Natural killer cell (primary cell): Measurements from ENCODE around the gene HPSE. TPM values are rescaled to one million over a fixed set of nuclear protein-coding genes. Genes with fewer than 3 reads are reported as not detected.

Experiments used
- ATAC-seq, 3 donors: fragments of 150-1000 bp in 2 of 3; fragments of 200-7000 bp in 1 of 3; cut with Tn5 transposase; 1 replicate in 1 of 3; 2 replicates in 2 of 3; pipeline ENCODE4 v1.10.0; 2021; ENCODE audit warnings: mild to moderate bottlenecking in 2 of 3, moderate library complexity in 2 of 3
- DNase-seq, 2 donors: peaks; one replicate each; pipeline versions ENCODE4 v3.0.0 to v3.0.0-alpha.2; 2013 to 2021; ENCODE audit warnings: mixed read lengths in 1 of 2
- H3K27ac ChIP-seq: one replicate; pipeline ENCODE4 v1.5.1; 2013; ENCODE audit warnings: mild to moderate bottlenecking, low read length
- H3K27me3 ChIP-seq: one replicate; pipeline ENCODE4 v1.6.1; 2013; ENCODE audit warnings: low read length; ENCODE audit not compliant: control insufficient read depth, insufficient read depth
- H3K36me3 ChIP-seq: one replicate; pipeline ENCODE4 v1.6.1; 2013; ENCODE audit warnings: low read length; ENCODE audit not compliant: control insufficient read depth, insufficient read depth
- H3K4me1 ChIP-seq: one replicate; pipeline ENCODE4 v1.6.1; 2013; ENCODE audit warnings: low read length; ENCODE audit not compliant: control insufficient read depth, insufficient read depth
- H3K4me3 ChIP-seq: one replicate; pipeline ENCODE4 v1.5.1; 2013; ENCODE audit warnings: low read length
- H3K9me3 ChIP-seq: one replicate; pipeline ENCODE4 v1.6.1; 2013; ENCODE audit warnings: low read length; ENCODE audit not compliant: control insufficient read depth, insufficient read depth
- H3K27ac Mint-ChIP-seq, 2 donors: one replicate each; pipeline ENCODE4 v1.8.0; 2022; ENCODE audit warnings: mild to moderate bottlenecking in 2 of 2, mixed read lengths in 2 of 2, moderate library complexity in 1 of 2
- H3K27me3 Mint-ChIP-seq, 2 donors: one replicate each; pipeline ENCODE4 v1.8.0; 2022; ENCODE audit warnings: low read depth in 2 of 2, mixed read lengths in 2 of 2
- H3K36me3 Mint-ChIP-seq: one replicate; pipeline ENCODE4 v1.8.0; 2022; ENCODE audit warnings: mixed read lengths
- H3K4me1 Mint-ChIP-seq, 2 donors: one replicate each; pipeline ENCODE4 v1.8.0; 2022; ENCODE audit warnings: mixed read lengths in 2 of 2
- H3K4me3 Mint-ChIP-seq: one replicate; pipeline ENCODE4 v1.8.0; 2022; ENCODE audit warnings: mild to moderate bottlenecking, moderate library complexity, mixed read lengths
- H3K9me3 Mint-ChIP-seq, 2 donors: one replicate each; pipeline ENCODE4 v1.8.0; 2022; ENCODE audit warnings: mixed read lengths in 2 of 2
- WGBS: methylation state at CpG from one replicate; pipeline ENCODE4 v1.1.7; 2013; ENCODE audit warnings: missing lambda C conversion rate; ENCODE audit not compliant: insufficient coverage; 5-methylcytosine and 5-hydroxymethylcytosine counted together
- intact Hi-C: fragments of 100-400 bp; cut with micrococcal nuclease; formaldehyde crosslinking; loops from one replicate; pipeline ENCODE4 v1.14.2; 2022
- total RNA-seq, 4 donors: library from RNA; stranded (reverse); fragments of 120-200 nt in 1 of 4; gene quantifications; one replicate each; pipeline versions ENCODE4 v1.2.3 to v1.2.4, GENCODE V29; 2013 to 2022
- TF ChIP-seq, protein P1 (sequence below): fragments of 200-600 bp; IDR thresholded peaks from one replicate; pipeline ENCODE4 v1.8.0; 2022; ENCODE audit warnings: antibody characterized with exemption

HPSE gene
- total RNA-seq, 3 donors from 2014 or later (not counting 1 experiment from before 2014, with no cell fraction given), result 0.89 to 2.6 (median 1.5) TPM

DNA sequence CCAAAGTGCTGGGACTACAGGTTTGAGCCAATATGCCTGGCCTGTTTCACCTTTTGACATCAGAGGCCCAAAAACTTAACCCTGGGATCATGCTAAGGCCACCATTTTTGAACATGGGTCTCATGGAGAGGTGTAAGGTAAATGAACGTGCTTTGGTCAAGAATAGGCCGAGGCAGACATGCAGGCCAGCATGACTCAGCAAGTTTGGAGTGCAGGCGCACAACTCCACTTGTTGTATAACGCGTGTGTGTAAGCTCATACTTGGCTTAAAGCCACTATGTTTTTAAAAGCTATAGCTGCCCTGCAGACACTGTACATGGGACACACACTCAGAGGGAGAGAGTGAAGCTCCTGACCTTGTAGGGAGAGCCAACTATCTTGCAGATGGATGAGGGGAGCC is 43.8 kb upstream of the HPSE start:
- Mint-ChIP-seq H3K4me1 (no peaks in the 10 kb centered on the region), H3K27ac (no peak overlapping the region), H3K27me3 (peaks cover 0 to 15% of the 10 kb centered on the region in 2 donors), H3K36me3 (no peaks in the 10 kb centered on the region), H3K9me3 (peaks cover 0 to 3% of the 10 kb centered on the region in 2 donors), H3K4me3 (no peak overlapping the region)
- intact Hi-C loops, result no loop called here
- ATAC-seq (no peak), DNase-seq (peak in 1 of 2 donors; percentile 44)
- TF ChIP-seq, protein P1, sequence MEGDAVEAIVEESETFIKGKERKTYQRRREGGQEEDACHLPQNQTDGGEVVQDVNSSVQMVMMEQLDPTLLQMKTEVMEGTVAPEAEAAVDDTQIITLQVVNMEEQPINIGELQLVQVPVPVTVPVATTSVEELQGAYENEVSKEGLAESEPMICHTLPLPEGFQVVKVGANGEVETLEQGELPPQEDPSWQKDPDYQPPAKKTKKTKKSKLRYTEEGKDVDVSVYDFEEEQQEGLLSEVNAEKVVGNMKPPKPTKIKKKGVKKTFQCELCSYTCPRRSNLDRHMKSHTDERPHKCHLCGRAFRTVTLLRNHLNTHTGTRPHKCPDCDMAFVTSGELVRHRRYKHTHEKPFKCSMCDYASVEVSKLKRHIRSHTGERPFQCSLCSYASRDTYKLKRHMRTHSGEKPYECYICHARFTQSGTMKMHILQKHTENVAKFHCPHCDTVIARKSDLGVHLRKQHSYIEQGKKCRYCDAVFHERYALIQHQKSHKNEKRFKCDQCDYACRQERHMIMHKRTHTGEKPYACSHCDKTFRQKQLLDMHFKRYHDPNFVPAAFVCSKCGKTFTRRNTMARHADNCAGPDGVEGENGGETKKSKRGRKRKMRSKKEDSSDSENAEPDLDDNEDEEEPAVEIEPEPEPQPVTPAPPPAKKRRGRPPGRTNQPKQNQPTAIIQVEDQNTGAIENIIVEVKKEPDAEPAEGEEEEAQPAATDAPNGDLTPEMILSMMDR, result no peak
- Histone ChIP-seq H3K27ac (no peak overlapping the region), H3K9me3 (peaks cover 14% of the 10 kb centered on the region), H3K4me3 (no peak overlapping the region), H3K4me1 (no peaks in the 10 kb centered on the region), H3K36me3 (no peaks in the 10 kb centered on the region), H3K27me3 (peaks cover 3% of the 10 kb centered on the region)
- WGBS, result 95% methylated on average over 5 of the region's 5 CpGs

- Mint-ChIP-seq H3K4me1 (peaks cover 0 to 5% of the 10 kb centered on the region in 2 donors), H3K27me3 (peaks cover 8 to 14% of the 10 kb centered on the region in 2 donors), H3K36me3 (no peaks in the 10 kb centered on the region), H3K27ac (no peak overlapping the region), H3K4me3 (no peak overlapping the region), H3K9me3 (no peaks in the 10 kb centered on the region)
- Histone ChIP-seq H3K4me1 (no peaks in the 10 kb centered on the region), H3K27ac (no peak overlapping the region), H3K36me3 (no peaks in the 10 kb centered on the region), H3K27me3 (peaks cover 3% of the 10 kb centered on the region), H3K9me3 (peaks cover 2% of the 10 kb centered on the region), H3K4me3 (no peak overlapping the region)
- intact Hi-C loops, result no loop called here
- WGBS, result 100% methylated on average over 1 of the region's 1 CpG
- TF ChIP-seq, protein P1, result no peak
- DNase-seq, result no peak
- ATAC-seq, result no peak
These were observed 38.3 kb upstream of the HPSE start for GRCh38 chr4:83372931-83373330.

GRCh38 chr4:83371936-83372335 is 37.3 kb upstream of the HPSE start:
- H3K9me3 Mint-ChIP-seq, result no peaks in the 10 kb centered on the region
- Histone ChIP-seq H3K36me3 (no peaks in the 10 kb centered on the region), H3K4me3 (no peak overlapping the region), H3K9me3 (no peaks in the 10 kb centered on the region), H3K4me1 (no peaks in the 10 kb centered on the region), H3K27ac (no peak overlapping the region), H3K27me3 (no peaks in the 10 kb centered on the region)
- intact Hi-C loops, result no loop called here
- no peak overlapping the region for H3K4me3 Mint-ChIP-seq
- no peak for ATAC-seq
- no peaks in the 10 kb centered on the region for H3K36me3 Mint-ChIP-seq
- no peak for DNase-seq
- H3K4me1 Mint-ChIP-seq, result peaks cover 0 to 5% of the 10 kb centered on the region in 2 donors
- TF ChIP-seq, protein P1, result no peak
- no peak overlapping the region for H3K27ac Mint-ChIP-seq
- peaks cover 8 to 17% of the 10 kb centered on the region in 2 donors for H3K27me3 Mint-ChIP-seq
- WGBS, result 86% methylated on average over 1 of the region's 1 CpG

GRCh38 chr4:83371235-83371634 is 36.6 kb upstream of the HPSE start:
- H3K9me3 ChIP-seq, result no peaks in the 10 kb centered on the region
- no peak overlapping the region for H3K4me3 ChIP-seq
- ATAC-seq (no peak), DNase-seq (no peak)
- TF ChIP-seq, protein P1, result no peak
- 96% methylated on average over 5 of the region's 5 CpGs for WGBS
- Mint-ChIP-seq H3K27ac (no peak overlapping the region), H3K36me3 (no peaks in the 10 kb centered on the region), H3K27me3 (peaks cover 13 to 20% of the 10 kb centered on the region in 2 donors), H3K9me3 (no peaks in the 10 kb centered on the region), H3K4me1 (peaks cover 0 to 5% of the 10 kb centered on the region in 2 donors), H3K4me3 (no peak overlapping the region)
- intact Hi-C loops, result no loop called here
- H3K36me3 ChIP-seq, result no peaks in the 10 kb centered on the region
- no peaks in the 10 kb centered on the region for H3K27me3 ChIP-seq
- no peaks in the 10 kb centered on the region for H3K4me1 ChIP-seq
- H3K27ac ChIP-seq, result no peak overlapping the region
